Panc1 (cell line): ENCODE measurements around the gene APPL2. TPM values are rescaled to one million over a fixed set of nuclear protein-coding genes. Genes with fewer than 3 reads are reported as not detected.

Source experiments
- ATAC-seq: fragments of 200-7000 bp; cut with Tn5 transposase; 2 replicates; pipeline ENCODE4 v1.9.1; 2020; ENCODE audit warnings: mild to moderate bottlenecking, moderate library complexity
- BruUV-seq: library from RNA; stranded (reverse); fragments of 400-500 nt; replicated peaks from 2 replicates; lab custom pipeline; 2021; lab: Mats Ljungman, UMichigan
- CTCF ChIA-PET: fragments of 300-600 bp; sonication (Branson Sonifier 250); formaldehyde crosslinking; loops from one replicate; lab custom pipeline; 2022; ENCODE audit warnings: antibody characterized with exemption; lab: Charles Lee
- POLR2A ChIA-PET: fragments of 300-600 bp; sonication (Branson Sonifier 250); formaldehyde crosslinking; loops from one replicate; lab custom pipeline; 2022; ENCODE audit warnings: antibody characterized with exemption; lab: Charles Lee
- DNase-seq: peaks from one replicate; pipeline ENCODE4 v3.0.0-alpha.2; 2010; ENCODE audit warnings: low read depth, low spot score
- H3K27ac ChIP-seq: 2 replicates; pipeline ENCODE4 v1.5.1; 2011; ENCODE audit warnings: mild to moderate bottlenecking, low read length, inconsistent platforms
- H3K27me3 ChIP-seq: fragments of 200-500 bp; sonication (Bioruptor generic); 2 replicates; pipeline ENCODE4 v1.6.0; 2014; ENCODE audit warnings: low read length, inconsistent platforms; ENCODE audit not compliant: control insufficient read depth, insufficient read depth
- H3K36me3 ChIP-seq: fragments of 200-500 bp; sonication (Bioruptor generic); 2 replicates; pipeline ENCODE4 v1.5.1; 2014; ENCODE audit warnings: inconsistent platforms, mild to moderate bottlenecking, low read length, moderate library complexity; ENCODE audit not compliant: control insufficient read depth, insufficient read depth
- H3K4me1 ChIP-seq: 2 replicates; pipeline ENCODE4 v1.5.1; 2011; ENCODE audit warnings: inconsistent platforms, mild to moderate bottlenecking, low read length, moderate library complexity; ENCODE audit not compliant: control insufficient read depth, insufficient read depth
- H3K4me3 ChIP-seq, 2 experiments: 2 replicates each; pipeline ENCODE4 v1.5.1; 2011 to 2012; ENCODE audit warnings: low read depth in 2 of 2, low read length in 2 of 2, mild to moderate bottlenecking in 2 of 2, inconsistent platforms in 1 of 2, moderate library complexity in 1 of 2
- H3K9me3 ChIP-seq: fragments of 200-500 bp; sonication (Bioruptor generic); 2 replicates; pipeline ENCODE4 v1.5.1; 2014; ENCODE audit warnings: low read depth, mild to moderate bottlenecking, inconsistent platforms, low read length, moderate library complexity; ENCODE audit not compliant: control insufficient read depth, insufficient read depth
- CTCF ChIP-seq: fragments of 450-650 bp; IDR thresholded peaks from 2 replicates; pipeline ENCODE4 v1.5.1; 2017; ENCODE audit warnings: mild to moderate bottlenecking
- POLR2AphosphoS5 ChIP-seq: IDR thresholded peaks from 2 replicates; pipeline ENCODE4 v1.6.1; 2012; ENCODE audit warnings: mild to moderate bottlenecking, low read depth, low read length, moderate library complexity
- REST ChIP-seq, 2 experiments: IDR thresholded peaks; 2 replicates each; pipeline ENCODE4 v1.6.1; 2011 to 2012; ENCODE audit warnings: low read depth in 2 of 2, control low read depth in 1 of 2, low read length in 1 of 2, mild to moderate bottlenecking in 1 of 2, moderate library complexity in 1 of 2; ENCODE audit not compliant: insufficient read depth in 1 of 2
- SIN3A ChIP-seq: IDR thresholded peaks from 2 replicates; pipeline ENCODE4 v1.6.1; 2012; ENCODE audit warnings: low read depth, mild to moderate bottlenecking, low read length, moderate library complexity, borderline replicate concordance; ENCODE audit not compliant: insufficient read depth
- TCF7L2 ChIP-seq: IDR thresholded peaks from 2 replicates; pipeline ENCODE4 v1.6.1; 2011; ENCODE audit warnings: mild to moderate bottlenecking, low read depth, low read length, inconsistent platforms
- in situ Hi-C: cut with HindIII; loops from 2 replicates; pipeline ENCODE4 v1.10.0; 2016; ENCODE audit warnings: low sequenced_read_pairs, low pct_unique_long_range_greater_than_20kb
- intact Hi-C: fragments of 100-400 bp; cut with micrococcal nuclease; formaldehyde crosslinking; loops from one replicate; pipeline ENCODE4 v1.10.0; 2022; ENCODE audit not compliant: unreplicated experiment
- total RNA-seq: library from RNA; stranded (reverse); gene quantifications from one replicate; pipeline ENCODE4 v1.2.1, GENCODE V29; 2021; ENCODE audit not compliant: unreplicated experiment

Gene APPL2
- total RNA-seq, 1 experiment from 2014 or later, result 21.2 TPM

GRCh38 chr12:105201299-105201698 is 34.7 kb downstream of the APPL2 start:
- ChIA-PET CTCF (no interaction called here), POLR2A (interaction anchor here (0.6 to 0.9 kb wide), 2 partner anchors 28 to 1450 kb away, joined by 3 to 4 read pairs; no protein-coding TSS in a partner anchor)
- Histone ChIP-seq H3K9me3 (no peaks in the 10 kb centered on the region), H3K36me3 (no peaks in the 10 kb centered on the region; the same call in 1 of the 2 replicates), H3K4me3 (no peak overlapping the region), H3K4me1 (no peaks in the 10 kb centered on the region), H3K27ac (no peak overlapping the region), H3K27me3 (no peaks in the 10 kb centered on the region)
- ATAC-seq (no peak), DNase-seq (no peak)
- TF ChIP-seq REST (IDR thresholded peaks at IDR 0.05; ENCODE audit: insufficient read depth in 1 of 2, low read depth in 2 of 2, low read length in 1 of 2) (no peak), CTCF (no peak), TCF7L2 (no peak), POLR2AphosphoS5 (no peak), SIN3A (no peak)
- intact Hi-C loops (no loop called here), in situ Hi-C loops (no loop called here)
- no TSS peak for BruUV-seq

GRCh38 chr12:105200385-105200784 is 35.6 kb downstream of the APPL2 start:
- Histone ChIP-seq H3K27ac (no peak overlapping the region), H3K36me3 (no peaks in the 10 kb centered on the region; the same call in 1 of the 2 replicates), H3K27me3 (no peaks in the 10 kb centered on the region), H3K4me3 (no peak overlapping the region), H3K9me3 (no peaks in the 10 kb centered on the region), H3K4me1 (no peaks in the 10 kb centered on the region)
- ATAC-seq (no peak), DNase-seq (no peak)
- intact Hi-C loops, result no loop called here
- in situ Hi-C loops, result no loop called here
- CTCF ChIA-PET, result no interaction called here
- TF ChIP-seq CTCF, result no peak
- no peak for TF ChIP-seq POLR2AphosphoS5
- TF ChIP-seq TCF7L2, result no peak
- no peak for TF ChIP-seq REST (IDR thresholded peaks at IDR 0.05; ENCODE audit: insufficient read depth in 1 of 2, low read depth in 2 of 2, low read length in 1 of 2)
- no peak for TF ChIP-seq SIN3A
- no TSS peak for BruUV-seq
- POLR2A ChIA-PET, result no interaction called here
